GM19455 (cell line): ENCODE measurements around the gene DMWD.
"Not testable (repeated sequence)": the region's sequence is repeated elsewhere in the genome, so short reads cannot be mapped to it uniquely, and the experiment has no call there.

ENCODE experiments used
- ATAC-seq: cut with Tn5 transposase; IDR thresholded peaks from one replicate; pipeline ENCODE4 v1.9.1; 2021; ENCODE audit not compliant: unreplicated experiment

The DMWD gene

GRCh38 chr19:45753548-45753947 lies 39.1 kb downstream of the DMWD start:
- ATAC-seq = no peak

- no peak for ATAC-seq
Observed at GRCh38 chr19:45752639-45753038, 40.0 kb downstream of the DMWD start.

- ATAC-seq = not testable (repeated sequence)
Observed at GRCh38 chr19:45751483-45751882, 41.2 kb downstream of the DMWD start.

- no peak for ATAC-seq
Observed at GRCh38 chr19:45747513-45747912, 45.1 kb downstream of the DMWD start.

GRCh38 chr19:45746866-45747265 lies 45.8 kb downstream of the DMWD start:
- no peak for ATAC-seq

- no peak for ATAC-seq
Observed at GRCh38 chr19:45745606-45746005, 47.0 kb downstream of the DMWD start.

- ATAC-seq = no peak
Observed at GRCh38 chr19:45742969-45743368, 49.7 kb downstream of the DMWD start.

- ATAC-seq = no peak
Observed at GRCh38 chr19:45739498-45740439, 52.9 kb downstream of the DMWD start.

- no peak for ATAC-seq
Observed at GRCh38 chr19:45733160-45733810, 59.4 kb downstream of the DMWD start, which contains the start of gene MEIOSIN. MEIOSIN (plus strand) TSS chr19:45733439; CDS start chr19:45735377, 1,938 bp downstream.
